Neuron (in vitro differentiated cells): ENCODE data around the gene TDRD5.

Source experiments
- H2AFZ ChIP-seq: one replicate; pipeline ENCODE4 v1.6.1; 2013; ENCODE audit warnings: low read depth, mild to moderate bottlenecking, inconsistent platforms, low read length, moderate library complexity
- H3K27me3 ChIP-seq: one replicate; pipeline ENCODE4 v1.6.1; 2013; ENCODE audit warnings: low read length; ENCODE audit not compliant: insufficient read depth
- H3K36me3 ChIP-seq: one replicate; pipeline ENCODE4 v1.6.1; 2013; ENCODE audit warnings: low read length; ENCODE audit not compliant: insufficient read depth
- H3K4me1 ChIP-seq: one replicate; pipeline ENCODE4 v1.6.1; 2013; ENCODE audit warnings: low read length; ENCODE audit not compliant: insufficient read depth
- H3K4me3 ChIP-seq: 2 replicates; pipeline ENCODE4 v1.5.1; 2013; ENCODE audit warnings: mild to moderate bottlenecking, low read length, moderate library complexity
- H3K9me3 ChIP-seq: one replicate; pipeline ENCODE4 v1.6.1; 2013; ENCODE audit warnings: low read length

The TDRD5 gene

DNA sequence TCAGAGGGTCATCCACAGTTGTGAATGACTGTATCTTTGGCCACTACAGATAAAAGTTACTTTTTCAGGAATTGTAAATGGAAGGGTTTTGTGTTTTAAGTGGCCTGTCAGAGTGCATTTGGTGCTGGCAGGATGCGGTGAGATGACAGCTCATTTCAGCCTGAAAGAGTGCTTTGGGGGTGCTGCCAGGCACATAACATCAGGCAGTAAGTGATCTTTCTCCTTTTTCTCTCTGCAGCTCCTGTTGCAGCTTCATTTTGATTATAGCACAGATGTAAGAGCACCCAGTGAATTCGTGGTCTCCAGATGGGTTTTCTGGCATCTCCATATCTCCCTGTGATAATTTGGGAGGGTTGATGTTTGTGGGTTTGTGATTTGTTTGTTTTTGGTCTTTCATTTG lies 136.6 kb downstream of the TDRD5 start:
- H3K4me1 ChIP-seq: no peaks in the 10 kb centered on the region
- no peaks in the 10 kb centered on the region for H3K9me3 ChIP-seq
- H3K27me3 ChIP-seq: peaks cover 7% of the 10 kb centered on the region

DNA sequence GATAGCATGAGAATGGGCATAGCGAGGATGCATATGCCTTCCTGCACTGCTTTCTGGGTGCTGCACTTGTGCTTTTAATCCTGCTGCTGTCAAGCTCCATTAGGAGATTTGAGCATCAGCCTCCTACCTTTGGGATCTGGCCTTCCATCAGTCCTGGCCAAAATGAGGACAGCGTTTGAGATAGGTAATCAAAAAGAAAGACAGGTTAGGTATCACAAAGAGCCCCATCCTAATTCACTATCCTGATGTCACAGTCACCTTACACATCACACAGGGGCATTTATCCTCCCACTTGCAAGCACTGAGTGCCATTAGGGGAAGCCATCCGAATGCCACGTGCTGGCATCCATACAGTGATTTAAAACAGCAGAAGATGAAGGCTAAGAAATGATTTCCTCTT lies 138.2 kb downstream of the TDRD5 start:
- no peaks in the 10 kb centered on the region for H3K9me3 ChIP-seq
- no peak overlapping the region for H2AFZ ChIP-seq
- H3K36me3 ChIP-seq: no peaks in the 10 kb centered on the region
- H3K4me3 ChIP-seq: no peak overlapping the region
- H3K4me1 ChIP-seq: no peaks in the 10 kb centered on the region
- peaks cover 12% of the 10 kb centered on the region for H3K27me3 ChIP-seq

More for the DNA sequence above, 136.6 kb downstream of the TDRD5 start:
- H2AFZ ChIP-seq: no peak overlapping the region
- no peak overlapping the region for H3K4me3 ChIP-seq
- H3K36me3 ChIP-seq: no peaks in the 10 kb centered on the region

DNA sequence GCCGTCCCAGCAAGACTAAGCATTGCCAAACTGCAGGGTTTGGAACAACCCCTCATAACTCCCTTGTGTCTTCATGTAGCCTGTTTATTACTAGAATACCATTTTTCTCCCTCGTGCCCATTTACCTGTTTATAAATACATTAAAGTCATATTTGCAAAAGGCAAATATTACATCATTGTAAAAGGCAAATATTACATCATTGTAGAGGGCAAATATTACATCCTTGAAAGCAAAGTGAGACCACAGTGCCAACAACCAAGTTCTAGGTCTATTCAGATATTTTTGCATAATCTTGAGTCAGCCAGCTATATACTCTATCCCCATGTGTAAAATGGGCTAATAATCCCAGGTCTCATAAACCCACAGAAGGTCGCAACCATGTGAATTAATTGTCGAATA lies 140.0 kb downstream of the TDRD5 start:
- H3K27me3 ChIP-seq: peaks cover 12% of the 10 kb centered on the region
- no peaks in the 10 kb centered on the region for H3K36me3 ChIP-seq
- no peaks in the 10 kb centered on the region for H3K4me1 ChIP-seq
- H3K4me3 ChIP-seq: no peak overlapping the region
- H3K9me3 ChIP-seq: no peaks in the 10 kb centered on the region
- H2AFZ ChIP-seq: no peak overlapping the region
